ENCODE data around the gene CNTN6. TPM values are rescaled to one million over a fixed set of nuclear protein-coding genes. Genes with fewer than 3 reads are reported as not detected.

The CNTN6 gene
- polyA plus RNA-seq, 2 of the 4 experiments (the other 2 are of a cell fraction) = not detected

DNA sequence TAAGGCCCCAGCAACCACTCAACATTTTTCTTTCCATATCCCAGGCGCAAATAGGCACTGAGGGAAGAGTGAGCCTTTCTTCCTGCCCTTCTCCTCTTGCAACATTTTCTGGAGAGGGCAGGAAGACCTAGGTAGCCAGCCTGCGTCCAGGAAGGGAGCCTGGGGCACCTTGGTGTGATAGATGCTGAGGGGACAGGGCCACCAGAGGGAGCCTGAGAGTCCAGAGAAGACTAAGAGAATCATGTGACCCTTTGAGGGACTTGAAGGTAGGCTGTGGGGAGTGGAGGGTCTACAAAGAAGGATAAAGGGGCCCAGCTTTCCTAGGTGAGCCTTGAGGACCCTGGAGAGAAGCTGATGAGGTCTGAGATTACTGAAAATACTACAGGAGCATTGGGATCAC is 346.6 kb downstream of the CNTN6 start:
- Histone ChIP-seq H3K27ac (no peak overlapping the region), H3K4me1 (no peaks in the 10 kb centered on the region), H3K9me3 (no peaks in the 10 kb centered on the region; the same call in 2 of the 3 replicates), H3K4me2 (no peak overlapping the region), H3K4me3 (no peak overlapping the region)
- TF ChIP-seq, protein P1, sequence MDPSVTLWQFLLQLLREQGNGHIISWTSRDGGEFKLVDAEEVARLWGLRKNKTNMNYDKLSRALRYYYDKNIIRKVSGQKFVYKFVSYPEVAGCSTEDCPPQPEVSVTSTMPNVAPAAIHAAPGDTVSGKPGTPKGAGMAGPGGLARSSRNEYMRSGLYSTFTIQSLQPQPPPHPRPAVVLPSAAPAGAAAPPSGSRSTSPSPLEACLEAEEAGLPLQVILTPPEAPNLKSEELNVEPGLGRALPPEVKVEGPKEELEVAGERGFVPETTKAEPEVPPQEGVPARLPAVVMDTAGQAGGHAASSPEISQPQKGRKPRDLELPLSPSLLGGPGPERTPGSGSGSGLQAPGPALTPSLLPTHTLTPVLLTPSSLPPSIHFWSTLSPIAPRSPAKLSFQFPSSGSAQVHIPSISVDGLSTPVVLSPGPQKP (IDR thresholded peaks at IDR 0.05; ENCODE audit: low read depth, low read length) = no peak
- TF ChIP-seq POLR2AphosphoS2 (conservative IDR thresholded peaks at IDR 0.05; ENCODE audit: low read length) (no peak), PHF8 (IDR thresholded peaks at IDR 0.05; ENCODE audit: borderline replicate concordance, low read depth) (no peak), CHD2 (IDR thresholded peaks at IDR 0.05; ENCODE audit: low read length, partially characterized antibody) (no peak), ZNF302 (CRISPR knock-in tag; IDR thresholded peaks at IDR 0.05) (no peak), SREBF2 (IDR thresholded peaks at IDR 0.05) (no peak), EHMT2 (IDR thresholded peaks at IDR 0.05; ENCODE audit: low read depth) (no peak), RARB (CRISPR knock-in tag; IDR thresholded peaks at IDR 0.05) (no peak), SMC3 (IDR thresholded peaks at IDR 0.05) (no peak), ZSCAN20 (CRISPR knock-in tag; IDR thresholded peaks at IDR 0.05) (no peak), FOSB (CRISPR knock-in tag; IDR thresholded peaks at IDR 0.05) (no peak), RAD21 (conservative IDR thresholded peaks at IDR 0.05 in 1 of 2, IDR thresholded peaks at IDR 0.05 in 1 of 2) (no peak), TFCP2L1 (CRISPR knock-in tag; IDR thresholded peaks at IDR 0.05) (no peak), POLR2A (IDR thresholded peaks at IDR 0.05; ENCODE audit: low read length) (no peak)
- TF ChIP-seq, protein P2, sequence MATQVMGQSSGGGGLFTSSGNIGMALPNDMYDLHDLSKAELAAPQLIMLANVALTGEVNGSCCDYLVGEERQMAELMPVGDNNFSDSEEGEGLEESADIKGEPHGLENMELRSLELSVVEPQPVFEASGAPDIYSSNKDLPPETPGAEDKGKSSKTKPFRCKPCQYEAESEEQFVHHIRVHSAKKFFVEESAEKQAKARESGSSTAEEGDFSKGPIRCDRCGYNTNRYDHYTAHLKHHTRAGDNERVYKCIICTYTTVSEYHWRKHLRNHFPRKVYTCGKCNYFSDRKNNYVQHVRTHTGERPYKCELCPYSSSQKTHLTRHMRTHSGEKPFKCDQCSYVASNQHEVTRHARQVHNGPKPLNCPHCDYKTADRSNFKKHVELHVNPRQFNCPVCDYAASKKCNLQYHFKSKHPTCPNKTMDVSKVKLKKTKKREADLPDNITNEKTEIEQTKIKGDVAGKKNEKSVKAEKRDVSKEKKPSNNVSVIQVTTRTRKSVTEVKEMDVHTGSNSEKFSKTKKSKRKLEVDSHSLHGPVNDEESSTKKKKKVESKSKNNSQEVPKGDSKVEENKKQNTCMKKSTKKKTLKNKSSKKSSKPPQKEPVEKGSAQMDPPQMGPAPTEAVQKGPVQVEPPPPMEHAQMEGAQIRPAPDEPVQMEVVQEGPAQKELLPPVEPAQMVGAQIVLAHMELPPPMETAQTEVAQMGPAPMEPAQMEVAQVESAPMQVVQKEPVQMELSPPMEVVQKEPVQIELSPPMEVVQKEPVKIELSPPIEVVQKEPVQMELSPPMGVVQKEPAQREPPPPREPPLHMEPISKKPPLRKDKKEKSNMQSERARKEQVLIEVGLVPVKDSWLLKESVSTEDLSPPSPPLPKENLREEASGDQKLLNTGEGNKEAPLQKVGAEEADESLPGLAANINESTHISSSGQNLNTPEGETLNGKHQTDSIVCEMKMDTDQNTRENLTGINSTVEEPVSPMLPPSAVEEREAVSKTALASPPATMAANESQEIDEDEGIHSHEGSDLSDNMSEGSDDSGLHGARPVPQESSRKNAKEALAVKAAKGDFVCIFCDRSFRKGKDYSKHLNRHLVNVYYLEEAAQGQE (IDR thresholded peaks at IDR 0.05) = no peak
- 0% methylated on average over 2 of the region's 2 CpGs for WGBS (ENCODE audit: missing lambda C conversion rate)
- ChIA-PET POLR2A (no interaction called here), CTCF (no interaction called here)
- DNase-seq (ENCODE audit: low read depth in 1 of 2, low spot score in 1 of 2) = peak in 1 of 2 experiments; percentile 7
- FAIRE-seq = no peak
- ATAC-seq = peak in 1 of 2 experiments; percentile 48; a peak in 2 of 6 replicates

DNA sequence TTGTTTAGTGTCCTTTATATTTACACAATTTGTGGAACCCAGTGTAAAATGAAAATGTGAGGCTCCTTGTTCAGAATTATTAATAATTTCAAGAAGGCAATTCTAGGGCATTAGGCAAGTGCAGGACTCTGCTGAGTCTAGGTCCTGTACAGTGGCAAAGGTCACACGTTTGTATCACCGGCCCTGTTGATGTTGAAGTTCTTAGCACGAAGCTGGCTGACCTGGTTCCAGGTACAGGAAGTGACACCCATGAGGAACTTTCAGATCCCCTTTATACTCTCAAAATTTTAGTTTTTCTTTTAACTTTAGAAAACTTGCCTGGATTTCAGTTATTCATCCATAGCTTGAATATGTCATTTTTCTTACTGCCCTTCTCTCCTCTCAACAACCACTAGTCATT is 349.4 kb downstream of the CNTN6 start:
- no peak for TF ChIP-seq EP300 (IDR thresholded peaks at IDR 0.05)
- no peaks in the 10 kb centered on the region for H3K4me1 ChIP-seq
- no peak for ATAC-seq
- DNase-seq (ENCODE audit: low read depth in 1 of 2, low spot score in 1 of 2) = no peak
- ChIA-PET CTCF (interaction anchor here (0.7 kb wide), 1 partner anchor 1026 kb away, joined by 3 read pairs; no protein-coding TSS in a partner anchor), POLR2A (no interaction called here)
- H3K4me3 ChIP-seq = no peak overlapping the region
- no peak for FAIRE-seq
- no peak overlapping the region for H3K27ac ChIP-seq
- WGBS (ENCODE audit: missing lambda C conversion rate) = 2% methylated on average over 3 of the region's 3 CpGs
- H3K4me2 ChIP-seq = no peak overlapping the region
- H3K9me3 ChIP-seq = no peaks in the 10 kb centered on the region; the same call in 2 of the 3 replicates

DNA sequence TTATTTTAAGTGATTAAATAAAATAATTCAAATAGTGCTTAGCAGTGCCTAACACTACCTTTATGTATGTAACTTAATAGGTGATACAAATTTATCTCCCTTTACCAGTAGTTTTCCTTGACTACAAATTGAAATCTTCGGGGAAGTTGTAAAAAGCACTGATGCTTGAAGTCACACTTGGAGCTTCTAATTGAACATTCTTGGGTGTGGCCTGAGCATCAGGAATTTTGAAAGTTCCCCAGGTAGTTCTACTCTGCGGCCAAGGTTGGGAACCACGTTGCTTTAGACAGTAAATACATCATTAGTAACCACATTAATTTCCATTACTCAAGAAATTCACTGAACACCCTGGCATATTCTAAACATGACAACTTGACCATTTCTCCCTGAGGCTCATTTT is 351.4 kb downstream of the CNTN6 start:
- Histone ChIP-seq H3K4me1 (no peaks in the 10 kb centered on the region), H3K27ac (no peak overlapping the region), H3K9me3 (no peaks in the 10 kb centered on the region), H3K4me2 (no peak overlapping the region), H3K4me3 (no peak overlapping the region)
- ATAC-seq (no peak), DNase-seq (ENCODE audit: low read depth in 1 of 2, low spot score in 1 of 2) (no peak), FAIRE-seq (no peak)
- POLR2A ChIA-PET = no interaction called here
- 8% methylated on average over 3 of the region's 3 CpGs for WGBS (ENCODE audit: missing lambda C conversion rate)
- TF ChIP-seq, protein P3, sequence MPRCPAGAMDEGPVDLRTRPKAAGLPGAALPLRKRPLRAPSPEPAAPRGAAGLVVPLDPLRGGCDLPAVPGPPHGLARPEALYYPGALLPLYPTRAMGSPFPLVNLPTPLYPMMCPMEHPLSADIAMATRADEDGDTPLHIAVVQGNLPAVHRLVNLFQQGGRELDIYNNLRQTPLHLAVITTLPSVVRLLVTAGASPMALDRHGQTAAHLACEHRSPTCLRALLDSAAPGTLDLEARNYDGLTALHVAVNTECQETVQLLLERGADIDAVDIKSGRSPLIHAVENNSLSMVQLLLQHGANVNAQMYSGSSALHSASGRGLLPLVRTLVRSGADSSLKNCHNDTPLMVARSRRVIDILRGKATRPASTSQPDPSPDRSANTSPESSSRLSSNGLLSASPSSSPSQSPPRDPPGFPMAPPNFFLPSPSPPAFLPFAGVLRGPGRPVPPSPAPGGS (IDR thresholded peaks at IDR 0.05) = no peak
- TF ChIP-seq TP53 (CRISPR knock-in tag; IDR thresholded peaks at IDR 0.05) (no peak), JUNB (IDR thresholded peaks at IDR 0.05) (no peak), JUN (IDR thresholded peaks at IDR 0.05) (no peak), RARB (CRISPR knock-in tag; IDR thresholded peaks at IDR 0.05) (no peak), BHLHE40 (IDR thresholded peaks at IDR 0.05; ENCODE audit: low read depth, low read length) (no peak), NPAS2 (CRISPR knock-in tag; IDR thresholded peaks at IDR 0.05; ENCODE audit: borderline replicate concordance) (no peak), ZFP36 (IDR thresholded peaks at IDR 0.05; ENCODE audit: borderline replicate concordance, partially characterized antibody) (no peak), KDM5A (IDR thresholded peaks at IDR 0.05) (no peak), CHD4 (IDR thresholded peaks at IDR 0.05; ENCODE audit: borderline replicate concordance) (no peak), ZNF302 (CRISPR knock-in tag; IDR thresholded peaks at IDR 0.05) (no peak), ZSCAN20 (CRISPR knock-in tag; IDR thresholded peaks at IDR 0.05) (no peak)
- TF ChIP-seq, protein P4, sequence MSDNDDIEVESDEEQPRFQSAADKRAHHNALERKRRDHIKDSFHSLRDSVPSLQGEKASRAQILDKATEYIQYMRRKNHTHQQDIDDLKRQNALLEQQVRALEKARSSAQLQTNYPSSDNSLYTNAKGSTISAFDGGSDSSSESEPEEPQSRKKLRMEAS (IDR thresholded peaks at IDR 0.05) = no peak
- CTCF ChIA-PET = no interaction called here
